SIG-M5 treated with dmso at 0.1 percent for 504 hours (cell line): ENCODE data around the gene CHST11.
A peak's percentile ranks its signal among the peaks of the same experiment; 100 is the strongest.
"Not testable (repeated sequence)": the region's sequence is repeated elsewhere in the genome, so short reads cannot be mapped to it uniquely, and the experiment has no call there.

Source experiments
- DNase-seq: peaks from one replicate; lab custom pipeline; 2025; ENCODE audit not compliant: unreplicated experiment; lab: John Stamatoyannopoulos, UW

The CHST11 gene

GRCh38 chr12:104729610-104730446 is 273.1 kb downstream of the CHST11 start:
- DNase-seq = no peak

- DNase-seq = no peak
Measured at GRCh38 chr12:104730763-104731162, 274.0 kb downstream of the CHST11 start.

GRCh38 chr12:104733717-104734175 is 277.0 kb downstream of the CHST11 start:
- DNase-seq = no peak

GRCh38 chr12:104734541-104735095 is 277.9 kb downstream of the CHST11 start:
- DNase-seq = no peak

- DNase-seq = no peak
Measured at GRCh38 chr12:104735801-104736200, 279.1 kb downstream of the CHST11 start.

- no peak for DNase-seq
Measured at GRCh38 chr12:104736307-104736706, 279.6 kb downstream of the CHST11 start.

- no peak for DNase-seq
Measured at GRCh38 chr12:104737113-104737512, 280.4 kb downstream of the CHST11 start.

GRCh38 chr12:104737791-104738301 is 281.1 kb downstream of the CHST11 start:
- DNase-seq = no peak

GRCh38 chr12:104738331-104738730 is 281.6 kb downstream of the CHST11 start:
- DNase-seq = no peak

GRCh38 chr12:104738776-104739642 is 282.3 kb downstream of the CHST11 start:
- DNase-seq = no peak

- DNase-seq = peak; percentile 87
Measured at GRCh38 chr12:104740668-104741067, 283.9 kb downstream of the CHST11 start.

- no peak for DNase-seq
Measured at GRCh38 chr12:104741077-104741476, 284.3 kb downstream of the CHST11 start.

GRCh38 chr12:104741497-104742367 is 285.0 kb downstream of the CHST11 start:
- DNase-seq = no peak

- DNase-seq = no peak
Measured at GRCh38 chr12:104742551-104743201, 285.9 kb downstream of the CHST11 start.

- DNase-seq = no peak
Measured at GRCh38 chr12:104743202-104743580, 286.4 kb downstream of the CHST11 start.

GRCh38 chr12:104743753-104744548 is 287.2 kb downstream of the CHST11 start:
- not testable (repeated sequence) for DNase-seq

GRCh38 chr12:104746467-104747088 is 289.8 kb downstream of the CHST11 start:
- DNase-seq = no peak

GRCh38 chr12:104747330-104747729 is 290.6 kb downstream of the CHST11 start:
- DNase-seq = no peak

GRCh38 chr12:104747955-104748354 is 291.2 kb downstream of the CHST11 start:
- DNase-seq = no peak
